ENCODE measurements around the gene GLYATL2. TPM values are rescaled to one million over a fixed set of nuclear protein-coding genes. Genes with fewer than 3 reads are reported as not detected.

GLYATL2 gene
- total and polyA plus RNA-seq, 12 donors: 0.13 to 0.56 (median 0.18) TPM; not detected in 8

GRCh38 chr11:58787903-58788302 is 56.6 kb downstream of the GLYATL2 start:
- H3K9me3 ChIP-seq (replicated peaks in 1 of 3): peaks cover 0 to 1% (median 0%) of the 10 kb centered on the region in 3 donors
- H3K27me3 ChIP-seq: no peaks in the 10 kb centered on the region
- no peaks in the 10 kb centered on the region for H3K36me3 ChIP-seq (replicated peaks in 1 of 2)
- no peak overlapping the region for H3K27ac ChIP-seq
- H3K4me1 ChIP-seq (replicated peaks in 1 of 2): no peaks in the 10 kb centered on the region
- H3K4me3 ChIP-seq: no peak overlapping the region
- intact Hi-C loops (cut with DNase I): no loop called here
- DNase-seq: no peak
- no peak for TF ChIP-seq POLR2A (IDR thresholded peaks at IDR 0.05)
- TF ChIP-seq, protein P1, sequence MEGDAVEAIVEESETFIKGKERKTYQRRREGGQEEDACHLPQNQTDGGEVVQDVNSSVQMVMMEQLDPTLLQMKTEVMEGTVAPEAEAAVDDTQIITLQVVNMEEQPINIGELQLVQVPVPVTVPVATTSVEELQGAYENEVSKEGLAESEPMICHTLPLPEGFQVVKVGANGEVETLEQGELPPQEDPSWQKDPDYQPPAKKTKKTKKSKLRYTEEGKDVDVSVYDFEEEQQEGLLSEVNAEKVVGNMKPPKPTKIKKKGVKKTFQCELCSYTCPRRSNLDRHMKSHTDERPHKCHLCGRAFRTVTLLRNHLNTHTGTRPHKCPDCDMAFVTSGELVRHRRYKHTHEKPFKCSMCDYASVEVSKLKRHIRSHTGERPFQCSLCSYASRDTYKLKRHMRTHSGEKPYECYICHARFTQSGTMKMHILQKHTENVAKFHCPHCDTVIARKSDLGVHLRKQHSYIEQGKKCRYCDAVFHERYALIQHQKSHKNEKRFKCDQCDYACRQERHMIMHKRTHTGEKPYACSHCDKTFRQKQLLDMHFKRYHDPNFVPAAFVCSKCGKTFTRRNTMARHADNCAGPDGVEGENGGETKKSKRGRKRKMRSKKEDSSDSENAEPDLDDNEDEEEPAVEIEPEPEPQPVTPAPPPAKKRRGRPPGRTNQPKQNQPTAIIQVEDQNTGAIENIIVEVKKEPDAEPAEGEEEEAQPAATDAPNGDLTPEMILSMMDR (IDR thresholded peaks at IDR 0.05): no peak

GRCh38 chr11:58786693-58787092 is 57.8 kb downstream of the GLYATL2 start:
- no peak for DNase-seq
- Histone ChIP-seq H3K27ac (no peak overlapping the region), H3K27me3 (no peaks in the 10 kb centered on the region), H3K36me3 (replicated peaks in 1 of 2) (no peaks in the 10 kb centered on the region), H3K4me3 (no peak overlapping the region), H3K9me3 (replicated peaks in 1 of 3) (no peaks in the 10 kb centered on the region), H3K4me1 (replicated peaks in 1 of 2) (no peaks in the 10 kb centered on the region)
- no peak for TF ChIP-seq POLR2A (IDR thresholded peaks at IDR 0.05)
- TF ChIP-seq, protein P1 (IDR thresholded peaks at IDR 0.05): no peak
- 77 to 100% (median 92%) methylated on average over 3 of the region's 3 CpGs for WGBS, 4 donors
- intact Hi-C loops (cut with DNase I): no loop called here

- no peaks in the 10 kb centered on the region for H3K4me1 ChIP-seq (replicated peaks in 1 of 2)
- DNase-seq: no peak
- H3K36me3 ChIP-seq (replicated peaks in 1 of 2): no peaks in the 10 kb centered on the region
- no peak overlapping the region for H3K4me3 ChIP-seq
- intact Hi-C loops (cut with DNase I): no loop called here
- TF ChIP-seq, protein P1 (IDR thresholded peaks at IDR 0.05): no peak
- no peak for TF ChIP-seq POLR2A (IDR thresholded peaks at IDR 0.05)
- no peaks in the 10 kb centered on the region for H3K9me3 ChIP-seq (replicated peaks in 1 of 3)
- H3K27ac ChIP-seq: no peak overlapping the region
- H3K27me3 ChIP-seq: no peaks in the 10 kb centered on the region
Observed at GRCh38 chr11:58784995-58785394, 59.5 kb downstream of the GLYATL2 start.

Other genes starting within 250 kb of the GLYATL2 start
- gene CNTF, start 222.0 kb downstream of the GLYATL2 start, total RNA-seq: 1 to 10 TPM in 4 of 9 donors, under 1 TPM in 5; 0.39 to 3.0 (median 0.85) TPM
- 1 to 10 TPM in 1 of 3 donors, under 1 TPM in 2; 0.16 to 1.1 (median 0.24) TPM for gene CNTF, start 222.0 kb downstream of the GLYATL2 start, polyA plus RNA-seq
- gene GLYAT, start 112.8 kb downstream of the GLYATL2 start, total RNA-seq: under 1 TPM in 1 of 9 donors, not detected in 8; 0.29 TPM
- under 1 TPM in 2 of 3 donors, not detected in 1; 0.09 to 0.13 TPM for gene GLYAT, start 112.8 kb downstream of the GLYATL2 start, polyA plus RNA-seq
- under 1 TPM in 2 of 9 donors, not detected in 7; 0.11 to 0.50 TPM for gene GLYATL1, start 94.8 kb upstream of the GLYATL2 start, total RNA-seq
- gene GLYATL1, start 94.8 kb upstream of the GLYATL2 start, polyA plus RNA-seq: under 1 TPM in 2 of 3 donors, not detected in 1; 0.07 to 0.18 TPM
- gene GLYATL1B, start 241.6 kb upstream of the GLYATL2 start, total RNA-seq: not detected
- not detected for gene GLYATL1B, start 241.6 kb upstream of the GLYATL2 start, polyA plus RNA-seq